SIG-M5 treated with dmso at 0.1 percent for 504 hours (cell line): ENCODE measurements around the gene HOMER2.
"Not testable (repeated sequence)": the region's sequence is repeated elsewhere in the genome, so short reads cannot be mapped to it uniquely, and the experiment has no call there.

Experiments
- DNase-seq: peaks from one replicate; lab custom pipeline; 2025; ENCODE audit not compliant: unreplicated experiment; lab: John Stamatoyannopoulos, UW

HOMER2 gene

GRCh38 chr15:82838096-82838735 lies 114.3 kb downstream of the HOMER2 start:
- DNase-seq, result no peak

DNA sequence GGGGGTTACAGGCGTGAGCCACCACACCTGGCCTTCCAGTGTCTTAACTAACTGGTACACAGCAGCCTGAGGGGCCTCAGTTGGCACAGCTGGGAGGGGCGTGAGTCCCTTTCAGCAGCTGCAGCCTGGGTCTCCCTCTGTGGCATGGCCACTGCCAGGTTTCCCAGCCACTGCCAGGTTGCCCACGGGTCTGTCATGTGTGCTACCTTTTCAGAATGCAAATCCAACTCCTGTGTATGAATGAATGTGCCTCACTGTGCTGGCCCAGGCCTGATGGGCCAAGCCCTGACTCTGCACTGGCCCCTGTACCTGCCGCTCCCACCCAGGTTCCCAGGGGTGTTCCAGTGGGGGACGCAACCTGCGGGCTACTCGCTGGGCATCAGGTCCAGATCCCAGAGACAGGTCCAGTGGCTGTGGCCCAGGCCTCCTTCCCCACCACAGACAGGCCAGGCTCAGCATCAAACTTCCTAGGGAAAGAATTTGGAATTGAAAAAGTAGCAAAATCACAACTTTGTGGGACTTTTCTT lies 117.1 kb downstream of the HOMER2 start:
- no peak for DNase-seq

DNA sequence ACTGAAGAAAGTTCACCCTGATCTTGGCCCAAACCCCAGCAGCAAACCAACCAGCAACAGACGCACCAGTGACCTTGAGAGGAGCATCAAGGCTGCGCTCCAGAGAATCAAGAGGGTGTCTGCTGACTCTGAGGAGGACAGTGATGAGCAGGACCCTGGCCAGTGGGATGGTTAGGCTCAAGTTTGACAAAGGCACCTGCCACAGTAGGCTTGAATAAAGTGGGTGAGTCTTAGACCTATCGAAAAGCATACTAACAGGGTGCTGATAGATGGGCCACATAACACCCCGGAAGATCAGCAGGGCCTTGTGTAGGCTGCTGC lies 119.2 kb downstream of the HOMER2 start:
- no peak for DNase-seq

DNA sequence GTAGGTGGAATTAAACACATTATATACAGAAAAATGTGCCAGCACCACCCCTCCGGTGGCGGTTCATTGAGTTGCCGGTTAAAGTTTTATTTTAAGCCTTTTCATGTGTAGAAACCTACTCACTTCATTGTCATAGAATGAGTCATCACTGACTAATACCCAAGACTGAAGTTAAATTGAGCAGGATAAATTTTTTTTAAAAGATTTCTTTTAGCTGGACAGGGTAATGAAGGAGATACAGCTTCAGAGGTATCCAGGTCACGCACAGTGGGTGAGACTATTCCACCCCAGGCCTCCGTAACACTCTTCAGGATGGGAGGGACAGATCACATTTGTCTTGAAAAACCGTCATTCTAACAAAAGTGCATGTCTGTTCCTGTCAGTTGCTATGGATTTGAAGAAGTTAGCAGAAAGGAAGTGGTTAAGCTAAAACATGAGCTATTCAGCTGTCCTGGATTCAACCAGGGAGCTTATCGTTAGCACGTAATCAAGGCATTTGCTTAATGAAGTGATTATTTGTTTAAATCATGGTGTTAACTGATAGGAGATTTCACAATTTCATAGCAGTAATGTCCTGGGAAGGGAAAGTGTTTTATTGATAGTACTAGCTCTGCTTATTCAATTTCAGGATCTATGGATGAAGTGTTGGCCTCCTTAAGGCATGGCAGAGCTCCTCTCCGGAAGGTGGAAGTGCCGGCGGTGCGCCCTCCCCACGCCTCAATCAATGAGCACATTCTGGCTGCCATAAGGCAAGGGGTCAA lies 119.7 kb downstream of the HOMER2 start:
- DNase-seq, result peak; percentile 78

DNA sequence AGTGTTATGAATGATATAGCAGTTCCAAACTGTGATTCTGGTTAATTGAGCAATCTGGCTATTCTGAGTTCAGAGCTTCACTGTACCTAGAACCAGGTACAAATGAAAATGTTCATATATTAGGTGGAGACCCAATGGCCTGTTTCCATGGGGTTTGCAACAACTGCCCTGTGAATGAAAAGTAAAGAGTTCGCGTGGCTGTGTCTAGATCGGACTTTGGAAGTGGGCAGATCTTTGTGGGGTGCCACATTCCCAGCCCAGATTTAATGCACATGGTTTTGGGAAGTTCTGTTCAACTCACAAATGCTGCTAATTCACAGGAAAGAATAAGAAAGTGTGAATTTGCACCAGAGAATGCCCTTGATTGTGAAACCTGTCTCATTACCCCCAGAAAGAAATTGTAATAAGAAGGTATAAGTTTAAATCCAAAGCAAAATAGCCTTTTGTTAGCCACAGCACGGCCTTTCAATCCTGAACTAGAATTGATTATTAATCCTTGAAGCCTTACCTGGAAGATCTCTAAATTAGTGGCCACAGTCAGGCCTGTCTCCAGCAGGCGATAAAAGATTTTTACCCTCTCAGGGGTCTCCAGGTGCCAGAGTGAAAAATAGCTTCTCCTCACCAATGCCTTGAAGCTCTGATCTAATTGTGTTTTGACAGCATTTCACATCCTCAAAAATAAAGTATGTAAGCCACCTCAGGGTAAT lies 120.5 kb downstream of the HOMER2 start:
- DNase-seq, result no peak

GRCh38 chr15:82830427-82831173 lies 121.9 kb downstream of the HOMER2 start:
- DNase-seq, result no peak

DNA sequence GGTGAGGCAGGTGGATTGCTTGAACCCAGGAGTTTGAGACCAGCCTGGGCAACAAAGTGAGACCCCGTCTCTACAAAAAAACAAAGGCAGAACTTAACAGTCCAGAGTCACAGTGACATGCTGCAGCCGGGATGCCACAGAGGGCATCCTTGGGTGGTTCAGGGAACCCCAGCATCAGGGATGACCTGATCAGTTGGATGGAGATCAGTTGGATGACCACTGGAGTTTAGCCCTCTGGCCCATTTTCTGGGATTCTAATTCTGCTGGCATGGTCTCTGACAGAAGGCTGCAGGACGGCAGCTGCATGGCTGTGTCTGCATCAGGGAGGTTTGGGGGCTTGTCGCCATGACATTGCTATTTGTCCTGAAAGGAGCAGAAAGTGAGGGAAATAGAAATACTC lies 123.3 kb downstream of the HOMER2 start:
- no peak for DNase-seq

DNA sequence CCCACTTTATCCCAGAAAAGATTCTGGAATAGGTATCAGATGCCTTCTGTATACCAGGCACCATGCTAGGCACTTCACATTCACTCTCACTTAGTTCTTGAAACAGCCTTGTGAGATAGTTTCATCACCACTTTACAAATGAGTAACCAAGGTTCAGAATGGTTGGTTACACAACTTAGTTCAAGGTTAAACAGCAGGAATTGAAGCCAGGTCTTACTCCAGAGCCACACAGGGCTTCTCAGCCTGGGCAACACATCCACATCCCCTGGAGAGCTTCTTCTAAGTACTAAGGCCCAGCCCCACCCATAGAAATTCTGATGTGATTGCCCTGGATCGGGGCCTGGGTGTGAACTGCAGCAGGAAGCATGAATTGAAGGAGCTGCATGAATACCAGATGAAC lies 124.4 kb downstream of the HOMER2 start:
- peak; percentile 20 for DNase-seq

- DNase-seq, result no peak
Observed at GRCh38 chr15:82823049-82823448, 129.5 kb downstream of the HOMER2 start.

- DNase-seq, result not testable (repeated sequence)
Observed at GRCh38 chr15:82821851-82822250, 130.7 kb downstream of the HOMER2 start.

DNA sequence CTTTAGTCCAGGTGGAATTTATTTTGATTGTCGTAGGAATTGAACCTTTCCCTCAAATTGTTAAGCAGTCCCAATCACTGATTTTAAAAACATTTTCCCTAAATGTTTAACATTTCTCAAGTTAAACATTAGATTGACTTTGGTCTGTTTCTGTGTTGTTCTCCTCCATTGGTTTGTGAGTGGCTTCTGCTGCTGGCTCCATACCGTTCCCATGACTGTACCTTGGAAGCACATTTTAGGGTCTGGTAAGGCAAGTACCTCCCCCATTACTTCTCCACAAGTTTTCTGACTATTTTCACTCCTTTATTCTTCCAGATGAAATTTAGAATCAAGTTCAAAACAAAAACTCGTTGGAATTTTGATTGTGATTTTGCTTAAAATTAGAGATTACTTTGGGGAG lies 131.1 kb downstream of the HOMER2 start:
- DNase-seq, result not testable (repeated sequence)

DNA sequence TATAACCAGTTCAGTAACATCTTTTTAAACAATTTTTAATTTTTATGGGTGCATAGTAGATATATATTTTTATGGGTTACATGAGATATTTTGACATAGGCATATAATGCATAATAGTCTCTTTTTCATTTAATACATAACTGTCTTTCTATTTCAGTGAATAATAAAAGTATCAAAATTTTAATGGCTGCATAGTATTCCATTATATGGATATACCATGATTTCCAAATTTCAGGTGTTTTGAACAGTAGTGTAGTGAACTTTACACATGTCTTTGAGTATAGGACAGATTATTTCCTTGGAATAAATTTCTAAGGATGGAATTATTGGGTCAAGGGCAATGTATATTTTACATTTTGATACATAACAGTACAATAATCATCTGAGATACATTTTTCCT lies 132.4 kb downstream of the HOMER2 start:
- no peak for DNase-seq

GRCh38 chr15:82812994-82813393 lies 139.5 kb downstream of the HOMER2 start:
- DNase-seq, result no peak

- peak; percentile 69 for DNase-seq
Observed at GRCh38 chr15:82810890-82811426, 141.6 kb downstream of the HOMER2 start.

DNA sequence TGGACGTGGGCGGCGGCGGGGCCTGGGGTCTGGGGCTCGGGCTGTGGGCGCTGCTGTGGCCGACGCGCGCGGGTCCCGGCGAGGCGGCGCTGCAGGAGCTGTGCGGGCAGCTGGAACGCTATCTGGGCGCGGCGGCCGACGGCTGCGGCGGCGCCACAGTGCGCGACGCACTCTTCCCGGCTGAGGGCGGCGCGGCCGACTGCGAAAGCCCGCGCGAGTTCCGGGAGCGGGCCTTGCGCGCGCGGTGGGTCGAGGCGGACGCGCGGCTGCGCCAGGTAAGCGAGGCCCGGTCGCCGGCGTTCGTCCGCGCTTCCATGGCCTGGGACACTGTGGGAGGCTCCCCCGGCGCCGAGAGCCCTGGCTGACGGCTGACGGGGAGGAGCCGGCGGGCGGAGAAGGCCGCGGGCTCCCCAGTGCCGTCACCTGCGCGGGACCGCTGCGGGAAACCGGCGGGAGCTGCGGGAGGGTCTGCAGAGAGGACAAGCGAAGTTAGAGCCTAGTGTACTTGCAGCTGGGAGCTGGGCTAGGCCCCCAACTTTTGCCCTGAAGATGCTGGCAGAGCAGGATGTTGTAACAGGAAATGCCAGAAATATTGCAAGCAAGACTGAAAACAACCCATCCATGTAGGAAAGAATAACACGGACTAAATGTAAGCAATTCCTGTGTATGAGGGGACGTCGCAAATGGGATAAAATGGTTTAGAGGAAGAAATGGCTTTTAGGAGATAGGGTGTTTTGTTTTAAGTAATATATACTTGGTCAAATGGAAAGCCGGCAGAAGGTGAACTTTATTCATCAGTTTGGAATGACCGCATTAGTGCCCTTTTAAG lies 142.2 kb downstream of the HOMER2 start:
- DNase-seq, result peak; percentile 70

DNA sequence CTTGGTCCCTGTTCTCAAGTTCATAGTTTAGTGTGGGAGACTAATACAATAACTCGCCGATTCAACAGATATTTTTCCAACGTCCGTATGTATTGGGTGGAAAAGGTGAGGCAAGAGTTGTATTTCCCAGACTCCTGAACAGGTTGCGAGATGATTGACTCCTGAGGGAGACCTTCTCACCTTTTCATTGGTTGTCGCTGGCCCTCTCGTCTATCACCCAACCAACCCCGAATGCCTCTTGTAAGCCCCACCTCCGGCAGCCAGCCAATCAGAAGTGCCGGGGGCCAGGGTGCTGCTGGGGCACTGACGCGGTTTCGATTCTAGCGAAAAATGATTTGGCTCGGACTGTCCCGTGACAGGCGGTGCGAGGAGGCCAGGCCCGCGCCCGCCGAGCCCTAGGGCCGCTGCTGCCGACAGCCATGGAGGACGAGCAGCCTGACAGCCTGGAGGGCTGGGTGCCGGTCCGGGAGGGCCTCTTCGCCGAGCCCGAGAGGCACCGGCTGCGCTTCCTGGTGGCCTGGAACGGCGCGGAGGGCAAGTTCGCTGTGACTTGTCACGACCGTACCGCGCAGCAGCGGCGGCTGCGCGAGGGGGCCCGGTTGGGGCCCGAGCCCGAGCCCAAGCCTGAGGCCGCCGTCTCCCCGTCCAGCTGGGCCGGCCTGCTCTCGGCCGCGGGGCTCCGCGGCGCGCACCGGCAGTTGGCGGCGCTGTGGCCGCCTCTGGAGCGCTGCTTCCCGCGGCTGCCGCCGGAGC lies 143.0 kb downstream of the HOMER2 start, which contains the start of gene WHAMM:
TSS of gene WHAMM (plus strand) at position 321 of the 753 bp plus-strand sequence. CDS start at position 420, 99 bp downstream.
- DNase-seq, result peak; percentile 97

DNA sequence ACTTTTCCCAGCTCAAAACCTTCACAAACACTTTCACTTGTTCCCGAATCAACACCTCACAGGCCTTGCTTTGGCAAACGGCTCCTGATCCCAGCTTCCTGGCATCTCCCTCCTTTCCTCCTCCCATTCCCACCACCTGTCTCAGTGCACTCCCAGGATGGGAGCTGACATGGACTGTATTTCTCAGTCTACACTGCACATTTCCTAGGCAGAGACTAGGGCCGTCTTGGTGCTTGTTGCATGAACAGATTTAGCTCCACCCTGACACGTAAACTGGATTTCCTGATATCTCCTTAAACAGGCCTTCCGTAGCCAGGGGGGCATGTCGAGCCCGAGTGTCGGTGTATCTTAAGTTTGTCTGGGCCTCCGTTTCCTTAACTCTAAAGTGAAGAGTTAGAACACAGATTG lies 143.9 kb downstream of the HOMER2 start:
- no peak for DNase-seq

GRCh38 chr15:82807920-82808633 lies 144.4 kb downstream of the HOMER2 start:
- no peak for DNase-seq

DNA sequence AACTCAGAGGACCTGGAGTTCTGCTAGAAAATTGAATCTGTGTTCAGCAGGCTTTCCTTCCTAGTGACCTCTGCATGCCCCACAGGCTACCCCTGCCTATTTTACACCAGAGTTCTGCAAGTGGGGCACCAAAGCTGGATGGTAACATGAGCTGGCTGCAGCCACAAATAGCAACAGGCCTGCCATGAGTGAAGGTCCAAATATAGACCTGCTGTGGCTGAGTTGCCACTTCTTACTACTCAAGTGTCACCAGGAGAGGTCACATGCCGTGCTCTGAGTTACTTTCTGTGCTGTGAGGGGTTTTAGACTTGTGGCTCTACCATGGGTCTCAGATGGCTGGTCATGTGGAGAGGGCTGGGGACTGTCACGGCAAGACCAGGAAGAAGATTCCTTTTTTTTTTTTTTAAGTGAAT lies 146.5 kb downstream of the HOMER2 start, which contains the start of gene FSD2:
TSS of gene FSD2 (minus strand) at position 76 of the 413 bp plus-strand sequence. CDS start 18,679 bp downstream, outside the sequence.
- DNase-seq, result peak; percentile 71
